ENCODE results near the gene NSFL1C.

The NSFL1C gene

DNA sequence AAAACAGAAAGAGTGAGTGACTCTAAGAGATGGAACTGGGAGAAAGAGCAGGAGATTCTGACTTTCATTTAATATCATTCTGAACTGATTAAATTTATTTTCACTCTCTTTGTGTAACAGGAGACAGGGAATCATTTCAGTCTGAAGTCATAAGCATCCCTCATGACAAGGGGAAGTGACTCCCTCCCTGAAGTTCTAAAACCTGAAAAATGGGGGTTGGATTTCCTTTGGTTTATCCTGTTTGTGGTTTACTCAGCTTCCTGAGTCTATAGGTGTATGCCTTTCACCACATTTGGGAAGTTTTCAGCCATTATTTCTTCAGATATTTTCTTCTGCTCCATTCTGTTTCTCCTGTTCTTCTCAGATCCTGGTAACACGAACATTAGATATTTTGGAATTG lies 70.4 kb downstream of the NSFL1C start:
- Histone ChIP-seq H3K9me3 (ENCODE audit: insufficient read depth, low read depth, low read length) (no peaks in the 10 kb centered on the region), H3K4me1 (ENCODE audit: insufficient read depth, low read length) (peaks cover 7% of the 10 kb centered on the region), H3K27ac (ENCODE audit: low read length) (no peak overlapping the region), H3K36me3 (ENCODE audit: insufficient read depth, low read depth, low read length) (no peaks in the 10 kb centered on the region), H3K9ac (ENCODE audit: low read depth, low read length) (no peak overlapping the region), H3K4me3 (ENCODE audit: low read length) (no peak overlapping the region), H3K27me3 (ENCODE audit: insufficient read depth, low read length) (peaks cover 46% of the 10 kb centered on the region)

DNA sequence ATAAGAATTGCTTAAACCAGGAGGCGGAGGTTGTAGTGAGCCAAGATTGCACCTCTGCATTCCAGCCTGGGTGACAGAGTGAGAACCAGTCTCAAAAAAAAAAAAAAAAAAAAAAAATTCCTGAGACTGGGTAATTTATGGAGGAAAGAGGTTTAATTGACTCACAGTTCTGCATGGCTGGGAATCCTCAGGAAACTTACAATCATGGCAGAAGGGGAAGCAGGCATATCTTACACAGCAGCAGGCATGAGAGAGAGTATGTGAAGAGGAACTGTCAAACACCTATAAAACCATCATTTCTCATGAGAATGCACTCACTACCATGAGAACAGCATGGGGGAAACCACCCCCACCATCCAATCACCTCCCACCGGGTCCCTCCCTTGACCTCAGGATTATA lies 72.0 kb downstream of the NSFL1C start:
- no peak overlapping the region for H3K9ac ChIP-seq (ENCODE audit: low read depth, low read length)
- peaks cover 21% of the 10 kb centered on the region for H3K4me1 ChIP-seq (ENCODE audit: insufficient read depth, low read length)
- no peaks in the 10 kb centered on the region for H3K9me3 ChIP-seq (ENCODE audit: insufficient read depth, low read depth, low read length)
- H3K27me3 ChIP-seq (ENCODE audit: insufficient read depth, low read length), result peaks cover 46% of the 10 kb centered on the region
- H3K4me3 ChIP-seq (ENCODE audit: low read length), result no peak overlapping the region
- peaks cover 4% of the 10 kb centered on the region; the same call in 1 of the 2 replicates for H3K36me3 ChIP-seq (ENCODE audit: insufficient read depth, low read depth, low read length)
- no peak overlapping the region for H3K27ac ChIP-seq (ENCODE audit: low read length)

DNA sequence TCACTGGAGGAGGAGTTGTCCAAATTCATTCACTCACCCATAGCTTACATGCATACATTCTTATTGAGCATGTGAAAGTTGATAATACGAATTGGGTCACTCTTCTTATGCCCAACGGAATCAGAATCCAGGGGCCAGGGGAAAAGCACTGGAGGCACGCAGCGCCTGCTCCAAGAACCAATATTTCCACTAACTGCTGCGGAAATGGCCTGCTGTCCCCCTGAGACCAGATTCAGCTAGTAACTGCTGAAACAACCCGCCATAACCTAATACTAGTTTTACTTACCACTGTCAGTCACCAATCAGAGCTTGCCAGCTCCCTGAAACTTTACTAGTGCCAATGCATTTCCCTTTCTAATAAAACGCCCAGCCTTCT lies 73.2 kb downstream of the NSFL1C start:
- peaks cover 46% of the 10 kb centered on the region for H3K27me3 ChIP-seq (ENCODE audit: insufficient read depth, low read length)
- H3K4me1 ChIP-seq (ENCODE audit: insufficient read depth, low read length), result peaks cover 21% of the 10 kb centered on the region
- no peaks in the 10 kb centered on the region for H3K9me3 ChIP-seq (ENCODE audit: insufficient read depth, low read depth, low read length)
- peak overlapping the region; percentile 82 for H3K4me3 ChIP-seq (ENCODE audit: low read length)
- peak overlapping the region; percentile 55; the same call in 1 of the 2 replicates for H3K9ac ChIP-seq (ENCODE audit: low read depth, low read length)
- H3K36me3 ChIP-seq (ENCODE audit: insufficient read depth, low read depth, low read length), result peaks cover 4% of the 10 kb centered on the region; the same call in 1 of the 2 replicates
- peak overlapping the region; percentile 40 for H3K27ac ChIP-seq (ENCODE audit: low read length)

DNA sequence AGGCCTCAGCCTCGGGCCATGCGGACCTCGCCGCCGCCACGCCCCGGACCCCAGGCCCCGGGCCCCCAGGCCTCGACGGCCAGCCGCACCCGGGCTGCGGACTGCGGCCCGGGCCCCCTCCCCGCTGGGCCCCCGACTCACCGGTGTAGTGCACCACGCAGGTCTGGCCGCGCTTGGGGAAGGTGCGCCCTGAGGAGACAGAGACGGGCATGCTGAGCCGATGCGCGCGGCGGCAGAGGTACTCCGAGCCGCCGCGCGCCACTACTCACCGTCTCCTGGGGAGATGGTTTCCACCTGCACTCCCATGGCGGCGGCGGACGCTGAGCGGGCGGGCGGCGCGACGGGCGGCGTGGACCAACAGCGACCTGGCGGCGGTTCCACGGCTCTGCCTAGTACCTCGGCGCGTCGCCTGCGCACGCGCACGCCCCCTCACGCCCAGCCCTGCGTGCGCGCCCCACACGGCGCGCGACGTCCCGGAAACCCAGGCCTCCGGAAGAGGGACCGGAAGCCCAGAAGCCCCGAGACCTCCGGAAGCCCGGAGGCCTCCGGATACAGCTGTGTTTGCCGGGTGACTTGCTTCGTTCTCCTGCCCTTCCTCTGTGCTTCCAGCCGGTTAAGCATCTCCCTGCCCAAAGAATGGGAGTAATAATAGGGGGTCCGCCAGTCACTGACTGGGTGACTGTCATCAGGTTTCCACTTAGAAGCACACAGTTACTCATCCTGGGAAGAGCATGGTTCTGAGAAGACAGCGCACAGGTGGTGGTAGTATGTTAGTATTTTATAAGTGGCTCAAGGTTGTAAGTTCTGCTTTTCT lies 73.7 kb downstream of the NSFL1C start, which contains the start of gene FKBP1A:
Gene FKBP1A (minus strand): TSS at position 362 of the 814 bp plus-strand sequence. CDS start 56 bp downstream, at position 306.
- H3K9ac ChIP-seq (ENCODE audit: low read depth, low read length), result peak within 1 kb of the TSS; percentile 78; the same call in 1 of the 2 replicates
- H3K27me3 ChIP-seq (ENCODE audit: insufficient read depth, low read length), result peaks cover 42% of the 10 kb centered on the region
- no peaks in the 10 kb centered on the region for H3K9me3 ChIP-seq (ENCODE audit: insufficient read depth, low read depth, low read length)
- H3K36me3 ChIP-seq (ENCODE audit: insufficient read depth, low read depth, low read length), result peaks cover 4% of the 10 kb centered on the region; the same call in 1 of the 2 replicates
- H3K4me1 ChIP-seq (ENCODE audit: insufficient read depth, low read length), result peaks cover 21% of the 10 kb centered on the region
- H3K27ac ChIP-seq (ENCODE audit: low read length), result peak within 1 kb of the TSS; percentile 40
- H3K4me3 ChIP-seq (ENCODE audit: low read length), result peak within 1 kb of the TSS; percentile 82

DNA sequence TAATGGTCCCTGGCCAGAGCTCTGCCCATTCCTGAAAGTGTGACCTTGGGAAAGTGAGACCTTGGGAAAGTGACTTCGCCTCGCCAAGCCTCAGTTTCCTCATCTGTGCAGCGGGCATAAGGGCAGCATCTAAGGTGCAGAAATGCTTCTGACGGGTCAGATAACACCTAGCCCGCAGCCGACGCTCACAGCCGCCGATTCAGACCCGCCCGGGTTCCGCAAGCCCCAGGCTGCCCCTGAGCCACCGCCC lies 74.3 kb downstream of the NSFL1C start:
- Histone ChIP-seq H3K27me3 (ENCODE audit: insufficient read depth, low read length) (peaks cover 37% of the 10 kb centered on the region), H3K4me1 (ENCODE audit: insufficient read depth, low read length) (peaks cover 21% of the 10 kb centered on the region), H3K36me3 (ENCODE audit: insufficient read depth, low read depth, low read length) (peaks cover 4% of the 10 kb centered on the region; the same call in 1 of the 2 replicates), H3K4me3 (ENCODE audit: low read length) (peak overlapping the region; percentile 82), H3K9me3 (ENCODE audit: insufficient read depth, low read depth, low read length) (no peaks in the 10 kb centered on the region), H3K9ac (ENCODE audit: low read depth, low read length) (peak overlapping the region; percentile 78; the same call in 1 of the 2 replicates), H3K27ac (ENCODE audit: low read length) (no peak overlapping the region)
